DND-41 (cell line): Measurements from ENCODE around the gene PAPPA.

ENCODE experiments used
- CTCF ChIP-seq: IDR thresholded peaks from 2 replicates; pipeline ENCODE4 v1.5.1; 2012; ENCODE audit warnings: borderline replicate concordance, low read length, moderate library complexity, mild to moderate bottlenecking; ENCODE audit not compliant: poor library complexity, severe bottlenecking; ENCODE audit errors: extremely low read depth
- EZH2 ChIP-seq: IDR thresholded peaks from 3 replicates; pipeline ENCODE4 v1.6.1; 2012; ENCODE audit warnings: borderline replicate concordance, low read depth, mild to moderate bottlenecking, moderate library complexity, low read length, inconsistent platforms; ENCODE audit not compliant: severe bottlenecking

- no peak for TF ChIP-seq CTCF
- no peak for TF ChIP-seq EZH2
Measured at GRCh38 chr9:116404228-116404627, 250.6 kb downstream of the PAPPA start.
